ENCODE data around the gene ARPC5L.

- TF ChIP-seq CTCF (IDR thresholded peaks at IDR 0.05; ENCODE audit: insufficient read depth, low read length, poor library complexity, severe bottlenecking) (no peak), EZH2phosphoT487 (conservative IDR thresholded peaks at IDR 0.05; ENCODE audit: low read length) (no peak)
Measured at GRCh38 chr9:124846969-124847368, 15.0 kb upstream of the ARPC5L start.

Measured in SU-DHL-6 (cell line).